ENCODE measurements around the gene FHIT.
"Not testable (repeated sequence)": the region's sequence is repeated elsewhere in the genome, so short reads cannot be mapped to it uniquely, and the experiment has no call there.

FHIT gene

DNA sequence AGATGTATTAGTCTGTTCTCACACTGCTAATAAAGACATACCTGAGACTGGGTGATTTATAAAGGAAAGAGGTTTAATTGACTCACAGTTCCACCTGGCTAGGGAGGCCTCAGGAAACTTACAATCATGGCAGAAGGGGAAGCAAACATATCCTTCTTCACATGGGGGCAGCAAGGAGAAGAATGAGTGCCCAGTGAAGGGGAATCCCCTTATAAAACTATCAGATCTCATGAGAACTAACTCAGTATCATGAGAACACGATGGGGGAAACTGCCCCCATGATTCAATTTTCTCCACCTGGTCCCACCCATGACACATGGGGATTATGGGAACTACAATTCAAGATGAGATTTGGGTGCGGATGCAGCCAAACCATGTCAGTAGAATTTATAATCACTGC is 1316.7 kb downstream of the FHIT start:
- not testable (repeated sequence) for DNase-seq (ENCODE audit: low spot score)

- DNase-seq (ENCODE audit: low spot score), result no peak
Measured at GRCh38 chr3:59930170-59930569, 1321.1 kb downstream of the FHIT start.

DNA sequence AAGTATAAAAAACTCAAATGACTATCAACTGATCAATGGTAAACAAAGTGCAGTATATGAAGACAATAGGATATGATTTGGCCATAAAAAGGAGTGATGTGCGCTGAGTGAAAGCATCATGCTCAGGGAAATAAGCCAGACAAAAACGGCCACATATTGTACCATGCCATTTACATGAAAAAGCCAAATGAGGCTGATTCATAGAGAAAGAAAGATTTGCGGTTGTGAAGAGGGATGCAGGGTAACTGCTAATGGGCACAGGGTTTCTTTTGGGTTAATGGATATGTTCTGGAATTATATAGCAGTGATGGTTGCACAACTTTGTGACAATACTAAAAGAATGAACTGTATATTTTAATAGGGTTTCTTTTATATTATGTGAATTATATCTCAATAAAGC is 1324.2 kb downstream of the FHIT start:
- DNase-seq (ENCODE audit: low spot score), result no peak

GRCh38 chr3:59925946-59926345 is 1325.3 kb downstream of the FHIT start:
- no peak for DNase-seq (ENCODE audit: low spot score)

DNA sequence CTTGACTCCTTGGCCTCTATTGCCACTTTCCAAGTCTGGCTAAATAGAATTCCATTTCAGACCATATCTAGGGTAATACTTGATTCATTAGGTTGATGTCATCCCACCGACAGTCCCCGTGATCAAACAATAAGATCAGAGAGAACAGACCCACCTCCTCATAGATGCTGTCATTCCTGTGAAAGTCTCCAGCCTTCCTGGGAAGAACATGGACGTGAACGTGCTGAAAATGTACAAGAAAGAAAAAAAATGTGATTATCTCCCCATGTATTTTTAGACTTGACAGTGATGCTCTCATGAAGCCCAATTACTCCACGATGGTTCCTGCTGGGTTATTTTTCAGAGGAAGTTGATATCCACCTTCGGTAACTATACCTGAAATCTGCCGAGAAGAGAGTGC is 1329.1 kb downstream of the FHIT start:
- no peak for DNase-seq (ENCODE audit: low spot score)

DNA sequence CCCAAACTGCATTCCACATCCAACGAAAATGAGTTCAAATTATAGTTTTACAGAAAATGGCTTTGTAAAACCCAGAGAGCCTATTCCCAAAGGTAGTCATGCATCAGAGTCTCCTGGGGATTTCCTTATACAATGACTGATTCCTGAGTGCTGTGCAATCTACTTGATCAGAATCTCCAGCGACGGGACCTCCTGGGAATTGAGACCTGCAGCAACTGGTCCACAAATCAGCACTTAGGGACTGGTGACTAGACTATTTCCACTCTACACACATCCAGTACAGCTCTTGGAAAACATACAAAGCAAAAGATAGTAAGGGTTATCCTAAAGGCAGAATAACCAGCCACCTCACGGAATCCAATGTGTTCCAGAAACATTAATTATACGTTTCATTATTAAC is 1330.4 kb downstream of the FHIT start:
- no peak for DNase-seq (ENCODE audit: low spot score)

GRCh38 chr3:59919586-59919985 is 1331.7 kb downstream of the FHIT start:
- no peak for DNase-seq (ENCODE audit: low spot score)

GRCh38 chr3:59914251-59914650 is 1337.0 kb downstream of the FHIT start:
- no peak for DNase-seq (ENCODE audit: low spot score)

DNA sequence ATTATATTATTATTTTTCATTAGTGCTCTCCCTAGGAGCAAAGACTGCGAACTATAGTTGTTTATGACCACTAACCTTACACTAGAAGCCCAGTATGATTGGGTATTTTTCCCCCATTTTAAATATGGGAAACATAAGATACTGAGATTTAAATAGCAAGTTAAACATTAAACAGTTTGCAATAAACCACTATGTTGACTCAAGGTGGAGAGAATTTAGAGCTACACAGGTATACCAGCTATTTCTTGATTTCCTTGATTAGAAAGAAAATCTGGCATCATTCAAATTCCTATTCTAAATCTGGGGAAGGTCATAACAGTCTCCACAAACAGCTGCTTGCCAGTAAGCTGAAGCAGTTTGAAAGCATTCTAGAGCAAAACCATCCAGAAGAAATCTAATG is 1337.6 kb downstream of the FHIT start:
- DNase-seq (ENCODE audit: low spot score), result no peak

- DNase-seq (ENCODE audit: low spot score), result no peak
Measured at GRCh38 chr3:59908701-59909100, 1342.6 kb downstream of the FHIT start.

GRCh38 chr3:59908280-59908679 is 1343.0 kb downstream of the FHIT start:
- no peak for DNase-seq (ENCODE audit: low spot score)

DNA sequence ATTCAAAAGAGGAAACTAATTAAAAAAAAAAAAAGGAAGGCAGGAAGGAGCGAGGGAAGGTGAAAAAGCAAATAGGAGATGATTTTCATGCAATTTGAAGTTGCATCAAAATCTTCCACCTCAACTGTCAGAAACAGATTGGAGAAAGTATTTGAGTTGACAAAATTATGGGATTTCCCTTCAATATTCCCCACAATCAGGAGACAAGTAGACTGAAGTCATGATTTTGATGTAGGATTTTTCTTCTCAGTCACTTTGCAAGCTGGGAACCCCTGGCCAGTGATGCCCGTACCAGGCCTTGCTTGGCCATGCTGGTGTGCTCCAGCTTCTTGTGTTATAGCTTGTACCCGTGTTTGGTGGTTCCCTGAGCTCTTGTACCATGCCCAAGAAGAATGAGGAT is 1347.0 kb downstream of the FHIT start:
- no peak for DNase-seq (ENCODE audit: low spot score)

GRCh38 chr3:59899061-59899460 is 1352.2 kb downstream of the FHIT start:
- no peak for DNase-seq (ENCODE audit: low spot score)

- no peak for DNase-seq (ENCODE audit: low spot score)
Measured at GRCh38 chr3:59895972-59896371, 1355.3 kb downstream of the FHIT start.

GRCh38 chr3:59894425-59895121 is 1356.7 kb downstream of the FHIT start:
- DNase-seq (ENCODE audit: low spot score), result no peak

GRCh38 chr3:59890639-59891038 is 1360.6 kb downstream of the FHIT start:
- DNase-seq (ENCODE audit: low spot score), result no peak

DNA sequence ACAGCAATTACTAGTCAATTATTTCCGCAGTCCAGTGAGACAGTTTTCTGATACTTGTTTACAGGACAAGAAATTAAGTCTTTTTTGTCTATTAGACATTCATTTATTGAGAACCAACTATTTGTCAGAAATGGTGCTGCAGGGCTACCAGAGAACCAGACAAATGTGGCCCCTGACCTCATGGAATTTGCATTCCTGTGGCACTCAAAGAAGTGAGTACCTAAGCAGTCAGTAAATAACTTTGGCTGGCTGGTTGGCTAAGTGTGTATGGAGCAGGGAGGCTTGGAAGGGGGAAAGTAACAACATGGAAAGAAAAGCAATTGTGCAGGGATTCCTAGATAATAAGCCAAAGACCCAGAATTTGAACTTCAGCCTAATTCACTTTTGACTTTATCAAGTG is 1364.5 kb downstream of the FHIT start:
- no peak for DNase-seq (ENCODE audit: low spot score)

- no peak for DNase-seq (ENCODE audit: low spot score)
Measured at GRCh38 chr3:59885899-59886400, 1365.3 kb downstream of the FHIT start.

DNA sequence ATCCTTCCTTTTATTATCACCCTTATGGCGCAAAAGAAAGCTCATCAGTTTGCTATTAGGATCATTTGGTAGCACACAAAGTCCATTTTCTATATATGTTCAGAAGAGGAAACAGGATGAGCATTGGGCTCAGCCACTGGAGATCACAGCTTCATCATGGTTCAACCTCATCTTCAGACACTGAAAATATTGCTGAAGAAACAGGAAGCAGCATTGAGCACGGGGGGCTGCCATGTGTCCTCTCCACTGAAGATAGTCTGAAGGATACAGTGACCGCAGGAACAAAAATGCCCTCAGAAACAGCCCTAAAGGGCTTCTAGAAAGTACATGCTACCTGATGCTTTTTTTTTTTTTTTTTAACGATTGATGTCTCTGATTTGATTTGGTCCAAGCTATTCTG is 1366.2 kb downstream of the FHIT start:
- no peak for DNase-seq (ENCODE audit: low spot score)

- DNase-seq (ENCODE audit: low spot score), result no peak
Measured at GRCh38 chr3:59884409-59884808, 1366.8 kb downstream of the FHIT start.

GRCh38 chr3:59882746-59883145 is 1368.5 kb downstream of the FHIT start:
- no peak for DNase-seq (ENCODE audit: low spot score)

DNA sequence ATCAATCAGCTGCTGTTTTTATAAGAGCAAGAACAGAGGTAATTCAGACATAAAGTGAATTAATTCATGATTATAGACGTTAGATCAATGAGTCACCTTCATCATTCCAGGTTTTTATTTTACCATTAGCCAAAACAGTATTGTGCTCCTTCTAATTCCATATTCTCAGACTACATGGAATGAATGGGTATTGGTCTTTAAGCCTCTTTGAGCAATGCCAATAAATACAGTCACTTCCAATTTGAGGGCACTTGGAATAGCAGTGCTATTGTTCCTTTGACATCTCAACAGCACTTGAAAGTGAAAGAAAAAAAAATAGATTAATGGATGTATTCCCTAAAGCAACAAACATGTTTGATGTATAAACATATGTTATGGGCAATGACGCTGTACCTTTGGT is 1370.5 kb downstream of the FHIT start:
- DNase-seq (ENCODE audit: low spot score), result no peak

DNA sequence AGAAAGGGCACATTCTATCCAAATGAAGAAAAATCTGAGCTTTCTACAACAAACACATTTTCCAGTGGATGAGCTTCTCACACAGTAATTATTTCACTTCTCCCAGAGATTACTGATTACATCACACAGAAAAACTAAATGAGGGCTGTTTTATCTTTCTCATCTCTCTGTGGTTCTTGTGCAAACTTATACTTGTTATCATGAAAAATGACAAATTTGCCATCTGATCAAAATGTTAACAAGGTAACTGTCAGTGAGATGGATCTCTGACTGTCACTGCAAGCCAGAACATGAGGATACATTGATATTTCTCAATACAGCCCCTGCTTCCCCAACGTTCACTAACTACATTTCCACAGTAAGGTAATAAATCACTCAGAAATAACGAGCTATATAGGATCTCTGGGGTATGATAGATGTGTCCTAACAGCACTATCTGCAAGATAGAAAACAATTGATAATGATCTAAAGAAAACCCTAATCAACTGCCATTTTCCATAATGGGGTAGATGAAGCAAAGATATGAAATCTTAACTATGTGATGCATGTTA is 1372.1 kb downstream of the FHIT start:
- no peak for DNase-seq (ENCODE audit: low spot score)

DNA sequence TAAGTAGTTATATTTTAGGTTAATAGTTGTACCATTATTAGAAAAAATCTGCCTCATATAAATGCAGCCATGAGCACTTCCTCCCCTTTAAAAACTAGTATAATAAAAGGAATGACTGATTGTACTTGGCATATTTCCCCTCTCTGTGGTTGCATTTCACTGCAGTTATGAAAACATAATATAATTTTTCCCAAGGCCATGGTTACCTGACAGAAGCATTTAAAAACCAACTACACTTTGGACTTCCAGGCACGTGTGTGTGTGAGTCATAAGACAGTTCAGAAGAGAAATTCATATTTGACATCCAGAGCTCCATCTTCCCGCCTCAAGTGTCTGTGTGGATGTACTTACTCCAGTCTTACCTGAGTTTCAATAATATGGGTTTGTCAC is 1373.2 kb downstream of the FHIT start:
- no peak for DNase-seq (ENCODE audit: low spot score)

Data from germinal center (tissue), 1 donor.